Activated CD4-positive, alpha-beta T cell treated with anti-CD3 and anti-CD28 coated beads for 1 hour (primary cell): ENCODE measurements around the gene ZNF317.

Experiments
- DNase-seq: peaks from one replicate; pipeline ENCODE4 v3.0.0-alpha.2; 2020

The ZNF317 gene

DNA sequence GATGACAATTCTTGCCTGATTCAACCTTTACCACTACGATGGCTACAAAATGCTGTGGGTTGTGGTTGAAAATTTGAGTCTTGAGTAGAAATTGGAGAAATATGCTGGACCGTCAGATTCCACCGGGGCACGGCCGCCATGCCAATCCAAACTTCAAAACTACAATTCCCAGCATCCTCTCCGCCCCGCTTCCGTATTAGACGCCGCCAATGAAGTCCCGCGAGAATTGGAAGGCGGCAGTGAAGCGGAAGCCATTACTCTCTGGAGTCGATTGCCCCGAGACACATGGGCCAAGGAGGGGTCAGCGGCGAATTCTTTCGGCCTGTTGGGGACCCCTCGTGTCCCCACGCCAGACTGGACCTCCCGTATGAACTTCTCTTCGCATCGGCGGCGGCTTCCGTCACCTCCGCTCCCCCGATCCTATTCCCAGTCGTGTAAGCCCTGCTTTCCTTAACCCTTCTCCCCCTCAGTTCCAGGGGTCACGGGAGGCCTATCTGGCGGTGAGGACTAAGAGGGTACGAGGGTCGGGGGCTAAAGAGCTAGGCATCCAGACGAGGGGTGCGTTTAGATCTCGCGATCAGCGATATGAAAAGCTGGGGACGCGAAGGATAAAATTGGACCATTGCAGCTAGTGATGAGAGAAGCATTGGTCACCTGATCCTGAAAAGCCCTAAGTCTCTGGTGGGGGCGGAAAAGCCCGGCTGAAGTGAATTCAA is at the start of gene ZNF317:
Gene ZNF317 (plus strand): TSS at position 239 of the 716 bp plus-strand sequence. CDS start 15,620 bp downstream, outside the sequence.
- DNase-seq = peak; percentile 81

DNA sequence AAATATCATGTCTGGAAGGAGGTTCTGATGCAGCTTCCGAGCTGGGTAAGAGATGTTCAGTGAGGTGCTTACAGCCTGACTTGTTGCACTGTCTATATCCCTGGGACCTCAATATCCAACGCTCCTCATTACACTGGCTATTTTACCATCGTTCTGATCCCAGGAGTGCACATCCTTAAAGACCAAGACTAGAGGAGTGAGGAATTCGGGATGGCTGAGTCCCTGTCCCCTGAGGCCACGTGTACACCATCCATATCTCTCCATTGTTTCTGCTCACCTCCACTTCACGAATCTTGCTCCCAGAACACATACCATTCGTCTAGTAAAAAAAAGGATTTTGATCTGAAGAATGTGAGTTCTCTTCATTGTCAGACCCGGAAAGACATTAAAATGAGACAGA is 32.8 kb upstream of the ZNF317 start, which contains the start of gene OR7G2:
Gene OR7G2 (minus strand): TSS at position 101 of the 400 bp plus-strand sequence. CDS start 4,232 bp downstream, outside the sequence.
- DNase-seq = no peak

DNA sequence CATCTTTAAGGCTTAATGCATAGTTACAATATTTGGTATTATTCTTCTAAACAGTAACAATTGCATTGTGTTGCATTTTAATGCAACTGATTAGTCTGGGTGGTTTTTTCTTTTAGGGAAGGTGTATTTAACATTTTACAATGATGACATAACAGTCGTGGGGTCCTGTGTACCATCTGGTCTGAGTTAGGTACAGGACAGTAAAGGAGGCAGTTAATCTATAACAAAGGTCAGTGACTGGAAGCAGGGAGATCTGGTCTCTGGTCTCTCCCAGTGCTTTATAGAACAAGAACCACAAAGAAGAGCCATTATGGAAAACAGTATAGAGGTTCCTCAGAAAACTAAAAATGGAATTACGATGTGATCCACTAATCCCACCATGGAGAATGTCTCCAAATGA is 30.2 kb upstream of the ZNF317 start:
- DNase-seq = no peak

DNA sequence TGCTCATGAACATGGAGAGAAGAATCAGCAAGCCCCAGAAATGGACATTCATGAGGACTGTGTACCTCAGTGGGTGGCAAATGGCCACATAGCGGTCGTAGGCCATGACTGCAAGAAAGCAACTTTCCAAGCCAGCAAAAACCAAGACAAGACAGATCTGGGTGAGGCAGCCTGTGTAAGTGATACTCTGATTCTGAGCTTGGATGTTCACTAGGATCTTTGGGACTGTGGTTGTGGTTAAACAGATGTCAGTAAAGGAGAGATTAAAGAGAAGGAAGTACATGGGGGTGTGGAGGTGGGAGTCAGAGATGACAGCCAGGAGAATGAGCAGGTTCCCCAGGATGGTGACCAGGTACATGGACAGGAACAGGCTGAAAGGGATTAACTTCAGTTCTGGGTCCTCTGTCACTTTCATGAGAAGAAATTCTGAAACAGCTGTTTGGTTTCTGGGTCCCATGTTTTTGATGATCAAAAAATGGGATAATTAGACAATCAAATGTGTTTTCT is 24.8 kb upstream of the ZNF317 start, which contains the start of gene OR7G1:
Gene OR7G1 (minus strand): TSS at position 457 of the 507 bp plus-strand sequence. CDS start 0 bp downstream, at position 457.
- no peak for DNase-seq

DNA sequence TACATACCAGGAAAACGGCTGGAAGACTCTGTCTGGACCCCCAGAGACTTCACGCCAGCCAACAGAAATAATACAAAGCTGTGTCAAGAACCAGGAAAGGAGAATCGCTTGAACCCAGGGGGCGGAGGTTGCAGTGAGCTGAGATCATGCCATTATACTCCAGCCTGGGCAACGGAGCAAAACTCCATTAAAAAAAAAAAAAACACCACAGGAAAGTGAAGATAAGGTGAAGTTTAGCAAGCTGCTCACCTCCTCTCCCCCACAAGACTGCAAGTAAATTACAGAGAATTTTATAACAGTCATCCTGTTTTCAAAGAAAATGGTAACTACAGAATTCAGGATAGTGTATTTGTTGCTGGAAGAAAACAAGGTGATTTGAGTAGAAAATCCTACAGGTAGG is 23.6 kb upstream of the ZNF317 start:
- no peak for DNase-seq

- DNase-seq = no peak
Observed at GRCh38 chr19:9126900-9127405, 13.2 kb upstream of the ZNF317 start, which contains the start of gene OR7G3. Gene OR7G3 (minus strand): TSS chr19:9126950. CDS start chr19:9126950, 0 bp downstream.

GRCh38 chr19:9128171-9128570 is 12.0 kb upstream of the ZNF317 start:
- DNase-seq = no peak

GRCh38 chr19:9130965-9131364 is 9.2 kb upstream of the ZNF317 start:
- DNase-seq = no peak

DNA sequence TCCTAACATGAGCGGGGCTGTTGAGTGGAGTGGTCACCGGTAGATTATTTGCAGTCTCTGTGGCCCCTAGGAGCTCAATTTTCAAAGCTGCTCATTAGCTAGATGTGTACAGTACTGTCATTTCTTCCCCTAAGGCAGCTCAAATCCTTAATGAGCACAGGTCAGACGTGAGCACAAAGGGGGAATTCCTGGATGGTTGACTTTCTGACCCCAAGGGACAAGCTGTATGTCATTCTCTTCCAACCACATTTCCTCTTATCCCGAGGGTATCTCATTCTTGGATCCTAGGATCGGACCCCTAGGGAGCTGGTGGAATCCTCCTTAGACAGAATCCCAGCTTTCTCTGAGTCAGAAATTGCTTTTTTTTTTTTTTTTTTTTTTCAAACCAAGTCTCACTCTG is 7.8 kb upstream of the ZNF317 start:
- DNase-seq = no peak

GRCh38 chr19:9139609-9140158 is 513 bp upstream of the ZNF317 start:
- DNase-seq = no peak

DNA sequence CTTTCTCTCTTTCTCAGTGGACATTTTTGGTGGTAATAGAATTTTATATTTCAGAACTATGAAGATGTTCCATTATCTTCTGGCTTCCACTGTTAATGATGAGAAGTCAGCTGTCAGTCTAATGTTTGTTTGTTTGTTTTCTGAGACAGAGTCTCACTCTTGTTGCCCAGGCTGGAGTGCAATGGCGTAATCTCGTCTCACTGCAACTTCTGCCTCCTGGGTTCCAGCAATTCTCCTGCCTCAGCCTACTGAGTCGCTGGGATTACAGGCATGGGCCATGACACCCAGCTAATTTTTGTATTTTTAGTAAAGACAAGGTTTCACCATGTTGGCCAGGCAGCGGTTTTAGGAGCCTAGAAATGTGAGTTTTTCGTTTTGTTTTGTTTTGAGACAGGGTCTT is 4.7 kb downstream of the ZNF317 start:
- no peak for DNase-seq

DNA sequence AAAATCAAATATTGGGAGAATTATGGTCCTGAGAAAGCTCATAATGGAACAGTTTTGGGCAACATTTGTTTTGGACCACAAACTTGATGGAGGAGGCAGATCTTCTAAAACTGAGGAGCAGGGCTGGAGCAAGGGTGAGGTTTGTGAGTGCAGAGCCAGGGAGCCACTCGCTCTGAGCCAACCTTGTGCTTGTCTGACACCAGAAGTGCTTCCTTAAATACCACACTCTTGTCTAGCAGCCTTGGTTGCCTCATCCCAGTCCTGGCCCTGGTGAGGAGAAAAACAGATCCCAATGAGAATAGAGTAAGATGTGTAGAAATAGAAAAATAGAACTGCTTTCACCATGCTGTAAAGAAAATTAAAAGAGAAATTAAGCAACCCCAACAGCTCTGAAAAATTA is 6.7 kb downstream of the ZNF317 start:
- no peak for DNase-seq

DNA sequence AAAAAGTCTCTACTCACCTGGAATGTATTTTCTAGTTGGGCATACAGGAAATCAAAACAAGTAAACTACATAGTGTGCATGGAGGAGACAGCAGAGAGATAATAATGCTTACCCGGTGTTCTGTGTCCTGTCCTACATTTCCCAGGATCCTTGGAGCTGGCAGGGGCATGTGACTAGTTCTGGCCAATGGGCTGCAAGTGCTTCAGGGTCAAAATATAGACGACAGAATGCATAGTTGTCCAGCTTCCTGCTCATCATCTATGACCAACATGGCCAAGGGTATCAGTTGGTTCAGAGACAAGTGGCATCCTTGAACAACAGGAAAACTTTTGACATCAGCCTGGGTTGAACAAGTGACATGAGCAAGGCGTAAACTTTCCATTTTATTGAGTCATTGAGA is 8.5 kb downstream of the ZNF317 start:
- no peak for DNase-seq

GRCh38 chr19:9149997-9150396 is 9.8 kb downstream of the ZNF317 start:
- DNase-seq = no peak

DNA sequence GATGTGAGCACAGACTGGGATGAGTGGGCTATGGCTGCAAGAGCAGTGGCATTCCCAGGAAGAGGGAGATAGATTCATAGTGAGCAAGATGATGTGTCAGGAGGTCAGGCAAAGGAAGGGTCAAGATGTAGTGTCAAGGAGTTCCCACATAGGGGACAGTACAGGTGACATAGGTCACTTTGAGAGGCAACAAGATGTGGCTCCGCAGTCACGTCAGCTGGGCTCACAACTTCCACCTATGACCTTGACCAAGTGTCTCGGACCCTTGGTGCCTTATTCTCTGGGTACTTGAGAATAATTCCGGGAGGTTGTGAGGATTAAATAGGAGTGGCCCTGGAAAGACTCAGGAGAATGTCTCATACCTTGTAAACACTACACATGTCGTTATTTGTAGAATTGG is 10.5 kb downstream of the ZNF317 start:
- DNase-seq = no peak

DNA sequence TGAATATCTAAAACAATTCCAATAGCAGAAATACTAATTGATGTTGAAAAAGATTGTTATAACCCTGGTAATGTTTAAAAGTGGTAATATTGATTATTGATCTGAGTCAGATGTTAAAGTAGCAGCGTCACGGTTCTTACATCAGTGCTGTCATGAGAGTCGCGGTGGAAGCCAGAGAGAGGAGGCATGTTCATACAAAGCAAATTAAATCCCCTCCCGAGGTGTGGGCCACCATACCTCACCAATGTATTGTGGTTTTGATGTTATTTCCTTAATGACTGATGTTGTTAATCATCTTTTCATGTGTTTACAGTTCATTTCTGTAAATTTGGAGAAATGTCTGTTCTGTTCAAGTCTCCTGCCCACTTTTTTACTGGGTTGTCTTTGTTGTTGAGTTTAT is 11.2 kb downstream of the ZNF317 start:
- no peak for DNase-seq

DNA sequence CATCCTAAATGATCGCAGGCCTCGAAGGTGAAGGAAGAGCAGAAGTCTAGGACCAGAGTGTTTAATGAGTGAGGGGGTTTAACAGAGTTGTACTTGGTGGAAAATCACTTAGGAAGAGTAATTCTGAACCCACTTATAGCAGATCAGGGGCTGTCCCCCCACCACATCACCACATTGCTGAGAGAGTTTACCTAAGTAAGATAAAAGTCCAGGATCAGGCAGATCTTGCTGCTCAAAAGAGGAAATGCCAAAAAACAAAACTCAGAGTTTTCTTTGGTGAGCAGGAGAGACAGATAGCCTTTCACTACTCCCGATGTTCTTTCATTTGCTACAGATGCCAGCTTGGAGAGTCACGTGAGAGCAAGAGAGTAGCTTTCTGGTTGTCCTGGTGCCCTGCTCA is 15.4 kb downstream of the ZNF317 start:
- DNase-seq = no peak

DNA sequence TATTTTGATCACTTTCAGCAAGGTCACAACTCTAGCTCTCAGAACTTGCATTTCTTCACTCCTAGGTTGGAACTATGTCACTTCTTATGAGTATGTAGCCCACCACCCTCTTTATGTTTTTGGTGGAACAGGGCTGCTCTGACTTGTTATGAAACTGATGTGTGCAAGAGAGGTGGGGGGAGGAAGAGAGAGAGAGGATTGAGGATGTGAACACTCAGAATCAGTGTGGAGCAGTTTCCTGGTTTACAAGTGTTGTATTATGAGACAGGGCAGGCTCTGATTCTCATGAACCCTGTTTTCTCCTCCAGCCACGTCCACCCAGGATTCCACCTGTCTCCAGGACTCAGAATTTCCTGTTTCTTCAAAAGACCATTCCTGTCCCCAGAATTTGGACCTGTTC is 16.1 kb downstream of the ZNF317 start:
- no peak for DNase-seq

- DNase-seq = no peak
Observed at GRCh38 chr19:9159891-9160290, 19.7 kb downstream of the ZNF317 start.

- no peak for DNase-seq
Observed at GRCh38 chr19:9161427-9161826, 21.2 kb downstream of the ZNF317 start.

DNA sequence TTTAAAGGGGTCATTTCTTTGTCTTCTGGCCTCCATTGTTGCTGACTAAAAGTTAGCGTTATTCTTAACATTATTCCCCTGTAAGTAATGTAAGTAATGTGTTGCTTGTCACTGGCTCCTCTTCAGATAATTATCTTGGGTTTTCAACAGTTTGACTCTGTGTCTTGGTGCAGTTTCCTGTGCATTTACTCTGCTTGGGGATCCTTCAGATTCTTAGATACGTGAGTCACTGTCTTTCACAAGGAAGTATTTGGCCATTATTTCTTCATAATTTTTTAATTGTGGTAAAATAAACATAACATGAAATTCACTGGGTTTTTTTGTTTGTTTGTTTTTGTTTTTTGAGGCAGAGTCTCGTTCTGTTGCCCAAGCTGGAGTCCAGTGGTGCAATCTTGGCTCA is 25.1 kb downstream of the ZNF317 start:
- no peak for DNase-seq

- no peak for DNase-seq
Observed at GRCh38 chr19:9166846-9167245, 26.6 kb downstream of the ZNF317 start.

- DNase-seq = no peak
Observed at GRCh38 chr19:9171393-9171991, 31.3 kb downstream of the ZNF317 start.

GRCh38 chr19:9175326-9175725 is 35.1 kb downstream of the ZNF317 start:
- DNase-seq = no peak
